ENCODE data around the gene ARFGEF3. TPM values are rescaled to one million over a fixed set of nuclear protein-coding genes. Genes with fewer than 3 reads are reported as not detected.

ARFGEF3 gene
- total and polyA plus RNA-seq, 4 donors, result 0.06 to 0.33 (median 0.16) TPM

DNA sequence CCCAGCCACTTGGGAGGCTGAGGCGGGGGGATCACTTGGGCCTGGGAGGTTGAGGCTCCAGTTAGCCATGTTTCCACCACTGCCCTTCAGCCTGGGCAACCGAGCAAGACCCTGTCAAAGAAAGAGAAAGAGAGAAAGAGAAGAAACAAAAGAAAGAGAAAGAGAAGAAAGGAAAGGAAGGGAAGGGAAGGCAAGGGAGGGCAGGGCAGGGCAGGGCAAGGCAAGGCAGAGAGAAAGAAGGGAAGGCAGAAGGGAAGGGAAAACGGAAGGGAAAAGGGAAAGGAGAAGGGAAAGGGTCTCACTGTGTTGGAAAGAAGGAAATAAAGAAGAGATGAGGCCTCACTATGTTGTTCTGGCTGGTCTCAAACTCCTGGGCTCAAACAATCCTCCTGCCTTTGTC, 104.4 kb downstream of the ARFGEF3 start:
- Histone ChIP-seq H3K9me3 (ENCODE audit: control insufficient read depth in 4 of 4, low read length in 3 of 4) (no peaks in the 10 kb centered on the region), H3K27me3 (ENCODE audit: control insufficient read depth in 4 of 4, insufficient read depth in 4 of 4, low read length in 3 of 4) (no peaks in the 10 kb centered on the region), H3K4me1 (ENCODE audit: control insufficient read depth in 4 of 4, insufficient read depth in 4 of 4, low read length in 3 of 4) (peaks cover 2 to 16% (median 9%) of the 10 kb centered on the region in 4 donors), H3K27ac (ENCODE audit: low read depth in 1 of 2, low read length in 2 of 2) (no peak overlapping the region), H3K4me3 (ENCODE audit: low read depth in 1 of 3, low read length in 3 of 3) (no peak overlapping the region), H3K36me3 (ENCODE audit: control insufficient read depth in 4 of 4, insufficient read depth in 3 of 4, low read depth in 1 of 4, low read length in 3 of 4) (no peaks in the 10 kb centered on the region), H3K9ac (ENCODE audit: low read depth in 1 of 2, low read length in 2 of 2) (no peak overlapping the region)
- no peak for DNase-seq (ENCODE audit: low spot score)
- no peak for TF ChIP-seq HNF4G (IDR thresholded peaks at IDR 0.05)
- TF ChIP-seq, protein P1, sequence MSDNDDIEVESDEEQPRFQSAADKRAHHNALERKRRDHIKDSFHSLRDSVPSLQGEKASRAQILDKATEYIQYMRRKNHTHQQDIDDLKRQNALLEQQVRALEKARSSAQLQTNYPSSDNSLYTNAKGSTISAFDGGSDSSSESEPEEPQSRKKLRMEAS (IDR thresholded peaks at IDR 0.05), result no peak
- WGBS, result 91% methylated on average over 3 of the region's 3 CpGs

DNA sequence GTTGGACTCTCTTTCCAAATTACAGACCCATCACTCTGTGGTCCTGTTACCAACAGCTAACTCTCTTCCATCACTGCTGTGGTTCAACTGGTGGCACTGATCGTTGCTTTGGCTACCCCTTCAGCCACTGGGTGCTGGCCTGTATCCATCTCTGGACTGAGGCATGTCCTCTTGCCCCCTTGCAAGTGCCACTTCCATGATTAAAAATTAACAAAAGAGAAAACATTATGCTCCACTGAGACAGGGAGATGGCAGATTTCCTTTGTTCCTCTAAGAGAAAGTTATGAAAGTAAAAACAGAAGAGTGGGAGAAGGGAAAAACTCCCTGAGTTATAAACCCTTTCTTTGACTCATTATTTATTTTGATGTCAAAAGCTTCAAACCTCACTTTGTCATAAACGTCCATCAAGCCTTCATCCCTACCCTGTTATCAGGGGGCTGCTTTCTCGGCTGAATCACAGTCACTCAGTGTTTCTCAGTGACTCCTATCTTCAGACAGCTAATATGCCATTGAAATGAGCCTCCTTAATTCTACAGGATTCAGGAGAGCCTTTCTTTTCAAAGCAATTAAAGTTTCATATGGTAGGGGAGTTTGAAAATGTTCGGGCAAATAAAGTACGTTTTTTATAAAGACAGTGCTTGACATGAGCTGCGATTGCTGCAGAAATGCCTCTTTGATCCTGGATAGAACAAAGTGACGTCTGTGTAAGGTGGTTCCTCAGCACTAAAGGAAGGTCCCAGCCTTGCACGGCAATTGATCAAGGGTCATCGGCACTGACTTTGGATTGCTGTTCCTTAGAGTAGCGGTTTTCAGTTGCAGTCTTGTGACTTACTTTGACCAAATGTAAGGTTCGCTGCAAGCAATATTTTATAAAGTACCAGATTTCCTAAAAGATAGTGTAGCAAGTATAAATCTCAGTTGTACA, 106.5 kb downstream of the ARFGEF3 start:
- 31% methylated on average over 11 of the region's 11 CpGs for WGBS
- no peaks in the 10 kb centered on the region for H3K36me3 ChIP-seq (ENCODE audit: control insufficient read depth in 4 of 4, insufficient read depth in 3 of 4, low read depth in 1 of 4, low read length in 3 of 4)
- peak in 1 of 2 donors; percentile 21 for TF ChIP-seq RAD21 (IDR thresholded peaks at IDR 0.05)
- TF ChIP-seq SP1 (IDR thresholded peaks at IDR 0.05), result peak; percentile 74
- no peak for TF ChIP-seq FOXA2 (IDR thresholded peaks at IDR 0.05)
- peak; percentile 54 to 56 for TF ChIP-seq RXRA (IDR thresholded peaks at IDR 0.05)
- no peak for TF ChIP-seq EGR1 (IDR thresholded peaks at IDR 0.05; ENCODE audit: low read depth in 2 of 2)
- TF ChIP-seq, protein P2, sequence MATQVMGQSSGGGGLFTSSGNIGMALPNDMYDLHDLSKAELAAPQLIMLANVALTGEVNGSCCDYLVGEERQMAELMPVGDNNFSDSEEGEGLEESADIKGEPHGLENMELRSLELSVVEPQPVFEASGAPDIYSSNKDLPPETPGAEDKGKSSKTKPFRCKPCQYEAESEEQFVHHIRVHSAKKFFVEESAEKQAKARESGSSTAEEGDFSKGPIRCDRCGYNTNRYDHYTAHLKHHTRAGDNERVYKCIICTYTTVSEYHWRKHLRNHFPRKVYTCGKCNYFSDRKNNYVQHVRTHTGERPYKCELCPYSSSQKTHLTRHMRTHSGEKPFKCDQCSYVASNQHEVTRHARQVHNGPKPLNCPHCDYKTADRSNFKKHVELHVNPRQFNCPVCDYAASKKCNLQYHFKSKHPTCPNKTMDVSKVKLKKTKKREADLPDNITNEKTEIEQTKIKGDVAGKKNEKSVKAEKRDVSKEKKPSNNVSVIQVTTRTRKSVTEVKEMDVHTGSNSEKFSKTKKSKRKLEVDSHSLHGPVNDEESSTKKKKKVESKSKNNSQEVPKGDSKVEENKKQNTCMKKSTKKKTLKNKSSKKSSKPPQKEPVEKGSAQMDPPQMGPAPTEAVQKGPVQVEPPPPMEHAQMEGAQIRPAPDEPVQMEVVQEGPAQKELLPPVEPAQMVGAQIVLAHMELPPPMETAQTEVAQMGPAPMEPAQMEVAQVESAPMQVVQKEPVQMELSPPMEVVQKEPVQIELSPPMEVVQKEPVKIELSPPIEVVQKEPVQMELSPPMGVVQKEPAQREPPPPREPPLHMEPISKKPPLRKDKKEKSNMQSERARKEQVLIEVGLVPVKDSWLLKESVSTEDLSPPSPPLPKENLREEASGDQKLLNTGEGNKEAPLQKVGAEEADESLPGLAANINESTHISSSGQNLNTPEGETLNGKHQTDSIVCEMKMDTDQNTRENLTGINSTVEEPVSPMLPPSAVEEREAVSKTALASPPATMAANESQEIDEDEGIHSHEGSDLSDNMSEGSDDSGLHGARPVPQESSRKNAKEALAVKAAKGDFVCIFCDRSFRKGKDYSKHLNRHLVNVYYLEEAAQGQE (IDR thresholded peaks at IDR 0.05), result peak; percentile 71
- TF ChIP-seq, protein P3, sequence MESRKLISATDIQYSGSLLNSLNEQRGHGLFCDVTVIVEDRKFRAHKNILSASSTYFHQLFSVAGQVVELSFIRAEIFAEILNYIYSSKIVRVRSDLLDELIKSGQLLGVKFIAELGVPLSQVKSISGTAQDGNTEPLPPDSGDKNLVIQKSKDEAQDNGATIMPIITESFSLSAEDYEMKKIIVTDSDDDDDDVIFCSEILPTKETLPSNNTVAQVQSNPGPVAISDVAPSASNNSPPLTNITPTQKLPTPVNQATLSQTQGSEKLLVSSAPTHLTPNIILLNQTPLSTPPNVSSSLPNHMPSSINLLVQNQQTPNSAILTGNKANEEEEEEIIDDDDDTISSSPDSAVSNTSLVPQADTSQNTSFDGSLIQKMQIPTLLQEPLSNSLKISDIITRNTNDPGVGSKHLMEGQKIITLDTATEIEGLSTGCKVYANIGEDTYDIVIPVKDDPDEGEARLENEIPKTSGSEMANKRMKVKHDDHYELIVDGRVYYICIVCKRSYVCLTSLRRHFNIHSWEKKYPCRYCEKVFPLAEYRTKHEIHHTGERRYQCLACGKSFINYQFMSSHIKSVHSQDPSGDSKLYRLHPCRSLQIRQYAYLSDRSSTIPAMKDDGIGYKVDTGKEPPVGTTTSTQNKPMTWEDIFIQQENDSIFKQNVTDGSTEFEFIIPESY (IDR thresholded peaks at IDR 0.05), result peak; percentile 6
- TF ChIP-seq, protein P4, sequence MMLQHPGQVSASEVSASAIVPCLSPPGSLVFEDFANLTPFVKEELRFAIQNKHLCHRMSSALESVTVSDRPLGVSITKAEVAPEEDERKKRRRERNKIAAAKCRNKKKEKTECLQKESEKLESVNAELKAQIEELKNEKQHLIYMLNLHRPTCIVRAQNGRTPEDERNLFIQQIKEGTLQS (IDR thresholded peaks at IDR 0.05), result no peak
- TF ChIP-seq HNF4A (conservative IDR thresholded peaks at IDR 0.05), result peak; percentile 76 to 79
- TF ChIP-seq JUND (IDR thresholded peaks at IDR 0.05), result peak in 1 of 2 donors; percentile 13
- TF ChIP-seq HNF4G (IDR thresholded peaks at IDR 0.05), result peak; percentile 9
- peak; percentile 73 for TF ChIP-seq YY1 (IDR thresholded peaks at IDR 0.05)
- peak; percentile 39 for TF ChIP-seq TAF1 (conservative IDR thresholded peaks at IDR 0.05)
- no peak for TF ChIP-seq NR2F2 (IDR thresholded peaks at IDR 0.05)
- no peak for TF ChIP-seq FOXA1 (IDR thresholded peaks at IDR 0.05)
- no peak for DNase-seq (ENCODE audit: low spot score)
- no peaks in the 10 kb centered on the region for H3K27me3 ChIP-seq (ENCODE audit: control insufficient read depth in 4 of 4, insufficient read depth in 4 of 4, low read length in 3 of 4)
- peak overlapping the region in 1 of 2 donors; percentile 6 for H3K9ac ChIP-seq (ENCODE audit: low read depth in 1 of 2, low read length in 2 of 2)
- H3K4me1 ChIP-seq (ENCODE audit: control insufficient read depth in 4 of 4, insufficient read depth in 4 of 4, low read length in 3 of 4), result peaks cover 2 to 16% (median 9%) of the 10 kb centered on the region in 4 donors
- no peaks in the 10 kb centered on the region for H3K9me3 ChIP-seq (ENCODE audit: control insufficient read depth in 4 of 4, low read length in 3 of 4)
- peak overlapping the region in 2 of 3 donors; percentile 12 to 33 for H3K4me3 ChIP-seq (ENCODE audit: low read depth in 1 of 3, low read length in 3 of 3)
- H3K27ac ChIP-seq (ENCODE audit: low read depth in 1 of 2, low read length in 2 of 2), result no peak overlapping the region
